Activated T-cell treated with anti-CD3 and anti-CD28 coated beads, Interleukin-2, amount 50 U/mL, for 48 hours (primary cell): ENCODE data around the gene MSH6.
"Not testable (repeated sequence)": the region's sequence is repeated elsewhere in the genome, so short reads cannot be mapped to it uniquely, and the experiment has no call there.

Experiments
- DNase-seq, 2 experiments: peaks; one replicate each; pipeline ENCODE4 v3.0.0-alpha.2; 2020

MSH6 gene

DNA sequence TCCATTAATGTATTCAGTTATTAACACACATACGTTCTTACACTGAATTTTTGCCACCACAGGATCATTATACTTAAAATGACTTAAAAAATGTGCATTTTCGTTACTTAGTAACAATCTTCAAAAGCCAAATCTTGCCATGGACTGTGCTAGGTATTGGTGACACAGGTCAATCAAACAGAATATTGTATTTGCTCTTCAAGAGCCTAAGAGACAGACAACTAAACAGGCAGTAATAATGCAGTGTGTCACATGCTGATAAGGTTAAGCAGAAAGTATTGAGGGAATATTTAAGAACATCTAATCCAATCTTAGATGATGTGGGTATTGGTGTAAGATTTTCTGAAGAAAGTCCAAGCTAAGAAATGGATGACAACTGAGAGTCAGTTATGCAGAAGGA, 66.4 kb downstream of the MSH6 start:
- no peak for DNase-seq

DNA sequence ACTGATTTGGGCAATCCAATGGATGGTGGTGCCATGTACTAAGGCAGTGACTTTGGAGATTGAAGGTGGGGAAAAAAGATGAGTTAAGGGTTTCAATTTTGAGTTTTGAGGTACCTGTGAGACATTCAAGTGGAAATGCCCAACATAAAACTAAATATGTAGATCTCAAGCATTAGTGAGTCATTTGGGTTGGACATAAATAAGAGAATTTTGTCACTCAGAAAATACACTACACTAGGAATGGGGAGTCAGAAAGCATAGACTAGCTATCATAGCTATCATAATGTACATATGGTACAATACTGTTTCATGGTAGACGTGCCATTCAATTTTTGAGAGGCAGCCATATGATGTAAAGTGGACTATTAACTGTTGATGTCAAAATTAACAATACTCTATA, 67.3 kb downstream of the MSH6 start:
- DNase-seq: no peak

DNA sequence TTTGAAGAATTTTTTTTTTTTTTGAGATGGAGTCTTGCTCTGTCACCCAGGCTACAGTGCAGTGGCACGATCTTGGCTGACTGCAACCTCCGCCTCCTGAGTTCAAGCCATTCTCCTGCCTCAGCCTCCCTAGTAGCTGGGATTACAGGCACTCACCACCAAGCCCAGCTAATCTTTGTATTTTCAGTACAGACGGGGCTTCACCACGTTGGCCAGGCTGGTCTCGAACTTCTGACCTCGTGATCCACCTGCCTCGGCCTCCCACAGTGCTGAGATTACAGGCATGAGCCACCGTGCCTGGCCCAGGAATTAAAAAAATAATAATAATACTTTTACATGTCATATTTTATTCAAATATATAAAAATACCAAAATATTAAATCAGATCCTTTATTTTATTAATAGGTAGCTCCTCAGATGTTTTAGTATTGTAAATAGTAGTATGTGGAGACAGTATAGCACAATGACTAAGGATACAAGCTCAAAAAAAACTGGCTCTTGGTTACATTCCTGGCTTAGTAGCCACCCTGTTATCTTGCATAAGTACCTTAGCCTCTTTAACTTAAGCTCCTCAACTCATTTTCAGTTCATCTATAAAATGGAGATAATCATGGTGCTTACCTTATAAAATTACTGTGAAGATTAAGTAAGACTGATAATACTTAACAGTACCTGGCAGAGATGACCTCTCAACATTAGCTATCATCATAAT, 70.3 kb downstream of the MSH6 start:
- DNase-seq: not testable (repeated sequence)
